ENCODE results near the gene CIT.
"Not testable (repeated sequence)": the region's sequence is repeated elsewhere in the genome, so short reads cannot be mapped to it uniquely, and the experiment has no call there.

Gene CIT

DNA sequence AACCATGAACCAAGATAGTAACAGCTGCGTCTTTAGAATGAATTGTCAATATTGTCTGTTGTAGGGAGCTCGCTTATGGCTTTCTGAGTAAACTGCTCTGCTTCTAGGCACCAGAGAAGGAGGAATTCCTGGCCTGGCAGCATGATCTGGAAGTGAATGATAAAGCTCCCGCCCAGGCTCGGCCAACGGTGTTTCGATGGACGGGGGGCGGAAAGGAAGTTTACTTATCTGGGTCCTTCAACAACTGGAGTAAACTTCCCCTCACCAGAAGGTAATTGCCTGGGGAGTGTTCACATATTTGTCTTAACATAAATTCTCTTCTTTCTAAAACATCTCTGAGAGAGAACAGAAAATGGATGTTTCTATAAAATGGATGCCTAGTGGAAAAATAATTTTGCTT, 204.9 kb downstream of the CIT start:
- no peak for DNase-seq

DNA sequence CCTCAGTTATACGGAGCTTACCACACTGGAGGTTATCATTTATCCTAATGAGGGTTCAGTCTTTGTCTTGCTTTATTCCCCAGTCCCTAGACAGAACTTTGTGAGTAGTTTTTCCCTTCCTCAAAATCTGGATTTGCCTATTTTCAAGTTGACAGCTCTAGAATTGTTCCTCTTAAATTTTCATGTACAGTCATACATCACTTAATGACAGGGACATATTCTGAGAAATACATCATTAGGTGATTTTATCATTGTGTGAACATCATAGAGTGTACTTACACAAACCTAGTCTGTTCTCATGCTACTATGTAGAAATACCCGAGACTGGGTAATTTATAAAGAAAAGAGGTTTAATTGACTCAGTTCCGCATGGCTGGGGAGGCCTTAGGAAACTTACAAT, 206.1 kb downstream of the CIT start:
- no peak for DNase-seq

DNA sequence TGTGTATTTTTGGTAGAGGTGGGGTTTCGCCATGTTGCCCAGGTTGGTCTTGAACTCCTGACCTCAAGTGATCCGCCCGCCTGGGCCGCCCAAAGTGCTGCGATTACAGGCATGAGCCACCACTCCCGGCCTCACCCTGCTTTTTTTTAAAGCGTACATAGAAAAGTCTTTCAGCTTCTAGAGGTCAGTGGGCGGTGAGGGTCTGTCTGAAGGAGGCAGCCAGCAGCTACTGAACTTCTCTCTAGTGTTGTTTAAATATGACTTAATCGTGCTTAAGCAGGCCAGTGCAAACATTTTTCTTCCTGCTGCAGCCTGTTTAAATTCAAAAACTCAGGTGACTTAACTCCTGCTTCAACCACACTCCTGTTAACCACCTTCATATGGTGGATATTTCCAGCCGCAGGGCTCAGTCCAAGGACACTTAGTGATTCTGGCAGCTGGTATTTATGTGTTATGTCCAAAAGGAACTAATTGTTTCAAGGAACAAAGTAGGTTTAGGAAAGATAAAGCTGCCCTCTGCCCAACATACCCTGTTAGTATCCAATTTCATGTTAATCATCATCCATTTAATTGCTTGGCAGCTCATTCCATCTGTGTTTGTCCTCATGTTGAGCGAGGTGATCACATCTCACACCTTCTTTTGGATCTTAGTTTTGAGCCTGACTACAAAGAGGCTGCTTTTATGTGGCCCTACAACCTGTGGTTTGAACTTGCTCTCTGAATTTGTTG, 207.2 kb downstream of the CIT start:
- peak; percentile 8 for DNase-seq

DNA sequence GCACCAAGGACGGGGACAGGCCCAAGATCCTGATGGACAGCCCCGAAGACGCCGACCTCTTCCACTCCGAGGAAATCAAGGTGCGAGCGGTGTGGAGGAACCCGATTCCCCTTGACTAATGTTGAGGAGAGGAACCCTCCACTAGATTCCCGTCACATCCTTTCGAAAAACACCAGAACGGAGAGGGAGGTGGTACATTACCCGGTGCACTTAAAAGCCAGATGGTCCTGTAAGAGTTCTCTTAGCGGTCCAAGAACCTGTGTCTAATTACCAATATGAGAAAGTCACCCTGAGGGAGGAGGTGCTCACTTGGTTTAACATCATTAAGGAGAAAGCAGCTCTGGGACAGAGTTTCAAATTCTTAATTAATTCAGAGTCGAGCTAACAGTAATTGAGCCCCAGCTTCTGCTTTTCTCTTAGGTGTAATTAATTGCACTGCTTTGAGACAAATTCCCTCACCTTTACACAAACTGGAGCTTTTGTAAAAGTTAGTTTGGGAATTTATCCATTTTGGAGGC, 208.7 kb downstream of the CIT start:
- DNase-seq = peak; percentile 6

DNA sequence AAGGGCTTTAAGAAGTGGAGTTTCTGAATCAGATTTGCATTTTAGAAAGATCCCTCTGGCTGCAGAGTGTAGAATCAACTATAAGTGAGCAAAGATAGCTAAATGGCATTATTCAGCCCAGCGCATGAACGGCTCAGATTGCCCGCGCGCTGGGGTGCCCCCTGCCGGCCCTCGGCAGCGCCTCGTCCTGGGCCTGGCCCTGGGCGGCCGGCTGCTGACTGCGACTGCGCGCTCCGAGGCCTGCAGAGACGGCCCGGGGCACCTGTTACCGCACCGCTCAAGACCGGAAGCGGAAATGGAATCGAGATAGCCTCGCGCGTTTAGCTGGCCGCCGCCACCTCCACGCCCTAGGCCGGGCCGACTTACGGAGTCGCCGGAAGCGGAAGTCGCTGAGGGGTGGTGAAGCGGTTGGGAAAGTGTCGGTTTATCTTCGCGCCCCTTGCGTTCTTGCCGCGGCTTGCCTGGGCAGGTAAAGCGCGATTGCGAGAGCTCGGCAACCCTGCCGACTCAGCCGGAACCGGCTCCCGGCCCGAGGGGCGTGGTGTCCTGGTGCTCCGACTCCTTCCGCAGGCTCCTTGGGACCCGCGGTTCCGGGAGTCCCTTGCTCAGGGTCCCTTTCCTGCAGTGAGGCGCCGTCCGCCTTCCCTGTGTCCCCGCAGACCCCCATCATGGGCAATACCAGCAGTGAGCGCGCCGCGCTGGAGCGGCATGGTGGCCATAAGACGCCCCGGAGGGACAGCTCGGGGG, 209.4 kb downstream of the CIT start, which contains the start of gene PRKAB1:
PRKAB1 (plus strand) TSS at position 557 of the 747 bp plus-strand sequence; CDS start at position 669, 112 bp downstream.
- peak; percentile 77 for DNase-seq

DNA sequence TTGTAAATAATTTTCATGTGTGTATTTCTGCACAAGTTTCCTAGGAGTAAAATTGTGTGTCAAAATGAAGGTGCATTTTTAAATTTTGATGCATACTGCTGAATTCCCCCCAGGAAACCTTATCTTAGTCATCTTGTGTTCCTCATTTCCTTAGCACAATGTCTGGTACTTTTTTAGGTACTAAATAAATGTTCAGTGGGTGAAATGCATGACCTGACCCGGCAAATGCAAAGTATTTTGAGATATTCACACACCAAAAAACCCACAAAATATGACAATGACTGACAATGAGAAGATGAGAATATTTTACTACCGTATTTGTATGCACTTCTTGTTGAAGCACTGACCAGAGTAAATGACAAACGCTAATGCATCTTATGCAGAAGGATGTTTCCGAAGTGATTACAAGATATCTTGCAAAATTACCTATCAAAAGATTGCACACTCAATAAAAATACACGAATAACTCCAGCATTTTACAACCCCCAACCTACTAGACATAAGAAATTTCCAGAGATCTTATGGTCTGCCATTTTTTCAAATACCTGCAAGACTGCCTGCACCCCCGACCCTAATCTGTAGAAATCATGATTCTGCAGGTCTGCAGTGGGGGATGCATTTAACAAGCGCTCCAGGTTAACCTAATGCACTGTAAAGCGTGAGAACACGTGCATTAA, 210.1 kb downstream of the CIT start:
- DNase-seq = no peak

DNA sequence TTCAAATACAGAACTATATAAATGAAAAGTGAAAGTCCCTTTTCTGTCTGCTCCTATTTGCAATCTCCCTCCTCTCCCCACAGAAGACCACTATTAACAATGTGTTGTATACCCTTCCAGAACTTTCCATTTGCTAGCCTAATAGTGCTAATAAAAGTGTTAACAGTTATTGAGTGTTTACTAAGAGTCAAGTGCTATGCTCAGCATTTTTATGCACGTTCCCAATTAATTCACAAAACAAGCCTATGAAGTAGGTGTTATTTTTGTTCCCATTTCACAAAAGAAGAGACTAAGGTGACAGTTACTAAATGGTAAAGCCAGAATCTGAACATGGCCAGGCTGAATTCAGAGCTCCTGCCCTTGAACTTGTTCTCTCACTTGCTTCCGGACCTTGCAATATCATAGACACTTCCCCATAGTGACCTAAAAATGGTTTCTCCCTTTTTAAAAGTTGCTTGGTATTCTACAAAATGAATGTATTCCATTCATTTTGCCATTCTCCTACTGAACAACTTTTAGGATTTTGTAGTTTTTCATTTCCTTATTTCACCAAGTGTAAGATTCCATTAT, 210.8 kb downstream of the CIT start:
- DNase-seq = no peak

DNA sequence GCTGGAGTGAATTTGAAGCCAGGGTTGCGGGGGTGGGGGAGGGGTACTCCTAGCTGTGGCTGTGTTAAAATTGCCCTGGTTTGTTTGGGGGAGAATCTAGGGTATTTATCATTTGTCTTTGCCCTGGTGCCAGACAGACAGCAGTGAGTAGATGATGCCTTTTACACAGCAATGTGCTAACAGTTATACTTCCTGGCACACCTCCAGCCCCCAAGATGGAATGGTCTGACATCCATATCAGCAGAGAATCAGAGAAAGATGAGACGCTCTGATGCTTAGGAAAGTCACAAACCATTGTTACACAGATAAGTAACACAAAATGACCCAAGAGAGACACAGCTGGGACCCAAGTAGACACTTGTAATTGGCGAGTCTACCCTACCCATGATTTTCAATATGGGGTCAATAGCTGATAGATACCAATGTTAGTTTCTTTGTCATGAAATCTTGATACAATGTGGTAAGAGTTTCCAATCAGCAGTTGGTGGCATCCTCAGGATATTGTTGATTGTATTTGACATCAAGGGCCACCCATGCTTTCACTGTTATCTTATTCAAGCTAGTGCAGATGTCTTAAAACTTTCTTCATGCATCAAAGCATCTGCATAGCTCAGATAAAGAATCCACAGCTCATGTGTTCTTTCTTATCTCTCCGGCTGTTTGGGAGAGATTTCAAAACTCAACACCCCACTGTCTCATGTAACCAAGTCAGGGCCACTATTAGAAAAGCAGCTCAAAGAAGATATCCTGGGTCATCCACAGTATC, 211.8 kb downstream of the CIT start:
- DNase-seq = no peak

DNA sequence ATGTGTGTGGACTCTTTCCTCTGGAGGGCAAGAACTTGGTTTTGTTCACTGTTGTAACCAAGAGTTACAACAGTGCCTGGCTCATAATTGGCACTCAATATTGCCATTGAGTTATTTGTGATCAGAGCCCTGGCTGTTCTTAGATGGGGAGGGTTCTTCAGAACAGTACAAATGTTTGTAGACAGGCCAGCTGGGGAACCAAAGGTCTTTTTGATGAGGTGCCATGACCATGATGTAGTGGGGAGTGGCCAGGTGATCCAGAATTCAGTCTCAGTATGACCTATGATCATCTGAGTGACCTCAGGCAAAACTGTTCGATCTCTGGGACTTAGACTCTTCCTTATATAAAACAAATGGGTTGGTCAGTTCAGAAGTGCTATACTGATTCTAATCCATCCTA, 212.5 kb downstream of the CIT start:
- DNase-seq = no peak

DNA sequence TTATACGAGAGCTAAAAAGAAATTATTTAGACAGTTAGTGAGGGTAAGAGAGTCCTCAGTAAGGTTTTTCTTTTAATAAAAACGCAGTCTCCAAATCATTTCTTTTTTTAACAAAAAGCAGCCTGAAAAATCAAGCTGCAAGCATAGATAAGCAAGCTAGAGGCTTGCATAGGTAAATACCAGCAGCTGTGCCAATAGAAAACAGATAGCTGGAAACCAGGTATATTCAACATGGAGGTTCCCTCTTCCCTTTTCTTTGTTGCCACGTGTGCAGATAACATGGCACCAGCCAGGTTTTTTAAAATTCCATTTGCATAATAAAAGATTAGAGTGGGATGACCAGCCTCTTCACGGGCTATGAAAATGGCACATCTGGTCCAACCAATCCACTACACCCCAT, 215.2 kb downstream of the CIT start:
- DNase-seq = no peak

DNA sequence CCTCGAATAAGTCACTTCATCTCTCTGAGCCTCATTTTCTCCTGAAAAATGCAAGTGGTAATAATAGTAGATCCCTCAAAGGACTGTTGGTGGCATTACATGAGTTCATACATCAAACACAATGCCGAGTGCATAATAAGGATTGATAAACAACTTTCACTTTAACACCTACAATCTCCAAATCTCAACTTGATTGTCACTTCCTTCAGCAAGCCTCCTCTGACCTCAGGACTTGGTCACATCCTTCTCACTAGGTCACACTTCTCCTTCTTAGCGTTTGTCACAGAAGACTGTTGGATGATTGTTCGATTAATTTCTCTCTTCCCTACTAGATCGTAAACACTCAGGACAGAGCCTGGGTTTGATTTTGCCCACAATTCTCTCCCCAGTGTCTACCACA, 217.0 kb downstream of the CIT start:
- no peak for DNase-seq

DNA sequence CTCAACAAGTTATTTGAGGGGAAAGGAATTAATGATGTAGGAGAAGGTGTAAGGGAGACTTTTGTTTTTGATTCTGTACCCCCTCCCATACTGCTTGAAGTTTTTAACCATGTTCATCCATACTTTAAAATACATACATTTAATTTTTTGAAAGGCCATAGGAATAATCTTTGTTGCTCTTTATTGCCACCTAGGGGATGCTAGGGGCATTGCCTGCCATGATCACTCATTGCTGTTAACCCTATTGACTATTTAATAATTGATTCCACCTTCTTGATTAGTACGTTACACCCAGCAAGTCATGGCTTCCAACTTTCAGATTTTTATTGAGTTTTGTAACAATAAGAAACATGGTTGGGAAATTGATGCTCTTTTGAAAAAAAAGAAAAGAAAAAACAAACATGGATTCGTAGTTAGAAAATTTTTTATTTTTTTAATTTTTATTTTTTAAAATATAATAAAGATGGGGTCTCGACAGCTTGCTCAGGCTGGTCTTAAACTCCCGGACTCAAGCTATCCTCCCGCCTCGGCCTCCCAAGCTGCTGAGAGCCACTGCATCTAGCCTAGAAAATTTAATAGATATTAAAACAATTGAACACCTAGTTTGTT, 217.7 kb downstream of the CIT start:
- no peak for DNase-seq

DNA sequence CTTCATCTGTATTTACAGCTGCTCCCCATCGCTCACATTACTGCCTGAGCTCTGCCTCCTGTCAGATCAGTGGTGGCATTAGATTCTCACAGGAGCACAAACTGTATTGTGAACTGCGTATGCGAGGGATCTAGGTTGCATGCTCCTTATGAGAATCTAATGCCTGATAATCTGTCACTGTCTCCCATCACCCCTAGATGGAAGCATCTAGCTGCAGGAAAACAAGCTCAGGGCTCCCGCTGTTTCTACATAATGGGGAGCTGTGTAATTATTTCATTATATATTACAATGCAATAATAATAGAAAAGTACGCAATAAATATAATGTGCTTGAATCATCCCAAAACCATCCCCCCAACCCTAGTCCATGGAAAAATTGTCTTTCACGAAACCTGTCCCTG, 219.0 kb downstream of the CIT start:
- DNase-seq = not testable (repeated sequence)

DNA sequence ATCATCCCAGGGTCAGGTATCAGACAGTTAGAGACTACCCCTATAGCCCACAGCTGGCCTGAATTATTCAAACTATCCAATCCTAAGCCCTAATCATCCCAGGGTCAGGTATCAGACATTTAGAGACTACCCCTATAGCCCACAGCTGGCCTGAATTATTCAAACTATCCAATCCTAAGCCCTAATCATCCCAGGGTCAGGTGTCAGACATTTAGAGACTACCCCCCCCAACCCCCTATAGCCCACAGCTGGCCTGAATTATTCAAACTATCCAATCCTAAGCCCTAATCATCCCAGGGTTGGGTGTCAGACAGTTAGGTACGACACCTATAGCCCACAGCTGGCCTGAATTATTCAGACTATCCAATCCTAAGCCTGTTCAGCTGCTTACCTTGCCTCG, 220.1 kb downstream of the CIT start:
- DNase-seq = not testable (repeated sequence)

DNA sequence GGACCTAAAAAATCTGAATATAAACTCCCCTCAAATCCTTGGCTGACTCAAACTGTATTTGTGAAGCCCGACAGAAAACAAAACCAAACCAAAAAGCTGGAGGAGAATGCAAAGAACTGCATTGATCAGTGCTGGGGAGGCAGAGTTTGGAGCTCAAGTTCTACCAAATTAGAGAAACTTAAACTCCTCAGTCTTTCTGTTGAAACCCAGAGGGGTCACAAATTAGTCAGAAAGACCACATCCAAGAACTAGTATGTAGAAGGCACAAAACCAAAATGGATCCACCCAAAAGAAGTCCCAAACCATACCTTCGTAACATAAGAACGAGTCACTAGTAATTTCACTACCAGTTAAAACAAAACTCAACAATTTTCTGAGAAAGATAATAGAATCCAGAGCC, 224.5 kb downstream of the CIT start:
- DNase-seq = no peak

DNA sequence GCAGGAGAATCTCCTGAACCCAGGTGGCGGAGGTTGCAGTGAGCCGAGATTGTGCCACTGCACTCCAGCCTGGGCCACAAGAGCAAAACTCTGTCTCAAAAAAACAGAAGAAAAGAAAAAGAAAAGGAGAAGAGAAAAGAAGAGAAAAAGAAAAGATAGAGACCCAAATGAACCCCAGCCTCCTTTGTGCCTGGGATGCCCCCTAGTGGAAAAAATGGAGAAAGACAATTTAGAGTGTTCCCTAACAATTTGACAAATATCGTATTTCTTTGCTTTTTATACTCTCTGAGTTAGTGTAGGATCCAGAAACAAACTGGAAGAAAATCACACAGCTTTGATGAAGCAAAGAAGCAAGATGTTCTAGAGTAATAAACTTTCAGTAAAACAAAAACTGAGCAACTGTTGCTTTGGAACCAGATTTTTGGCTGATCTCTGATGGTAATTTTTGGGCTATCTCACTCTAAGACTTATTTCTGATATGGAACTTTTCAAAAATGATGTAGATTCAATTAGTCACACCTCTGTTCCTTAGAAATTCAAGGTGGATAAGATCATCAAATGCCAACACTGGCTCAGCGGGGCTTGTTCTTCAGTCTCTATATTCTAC, 227.8 kb downstream of the CIT start:
- no peak for DNase-seq

DNA sequence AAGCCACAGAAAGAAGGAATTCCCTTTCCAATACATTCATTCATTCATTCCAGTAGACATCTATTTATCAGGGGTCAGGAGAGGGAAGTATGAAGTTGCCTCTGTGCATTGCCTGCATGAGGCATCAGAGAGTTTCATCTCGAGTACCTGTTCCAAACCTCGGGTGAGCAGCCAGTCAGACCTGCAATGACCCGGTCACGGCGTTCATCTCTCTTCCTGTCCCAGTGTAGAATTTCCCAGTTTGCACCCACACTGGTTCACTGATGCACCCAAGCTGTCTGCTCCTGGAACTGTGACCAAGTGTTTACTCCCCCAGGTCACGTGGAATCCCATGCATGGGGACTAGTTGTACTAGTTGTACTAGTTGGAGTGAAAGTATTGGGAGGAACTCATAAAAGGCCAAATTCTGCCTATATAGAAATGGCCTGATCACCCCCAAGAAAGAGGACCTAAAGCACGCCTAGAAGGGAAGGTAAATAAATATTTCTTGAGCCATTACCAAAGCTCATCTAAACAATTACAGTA, 231.5 kb downstream of the CIT start:
- DNase-seq = no peak

DNA sequence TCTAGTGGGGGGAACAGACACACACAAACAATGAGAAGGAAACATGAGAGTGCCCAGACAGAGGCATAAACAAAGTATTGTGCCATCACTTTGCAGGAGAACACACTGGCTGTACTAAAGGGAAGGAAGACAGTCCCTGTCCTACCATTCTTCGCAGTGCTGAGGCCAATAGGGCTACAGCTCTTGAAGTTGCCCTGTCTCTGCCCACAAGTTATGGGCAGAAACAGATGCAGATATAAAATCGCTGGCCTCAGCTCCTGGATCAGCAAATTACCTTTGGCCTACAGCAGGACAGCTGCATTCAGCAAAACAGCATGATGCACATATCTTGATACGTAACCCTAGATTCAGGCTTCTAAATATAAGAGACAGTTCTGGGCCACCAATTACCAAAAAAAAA, 232.2 kb downstream of the CIT start:
- DNase-seq = no peak

DNA sequence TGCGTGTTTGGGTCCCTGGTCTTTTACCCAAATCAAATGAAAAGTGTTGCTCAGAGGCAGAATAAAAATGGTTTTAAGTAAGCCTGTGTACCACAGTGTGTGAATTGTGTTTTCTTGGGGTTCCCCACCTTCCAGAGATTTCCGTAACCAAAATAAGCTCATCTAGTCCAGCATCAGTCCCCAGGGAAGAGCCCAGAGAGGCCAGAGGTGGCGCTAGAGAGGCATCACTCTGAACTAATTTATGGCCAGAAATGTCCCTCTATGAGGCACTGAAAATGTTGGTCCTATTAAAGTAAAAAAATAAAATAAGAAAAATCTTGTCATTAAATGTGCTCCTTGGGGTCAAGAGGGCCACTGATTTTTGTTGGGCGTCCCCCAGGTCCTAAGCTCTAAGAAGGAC, 234.1 kb downstream of the CIT start:
- DNase-seq = no peak
